ENCODE measurements around the gene PRR9.
A peak's percentile ranks its signal among the peaks of the same experiment; 100 is the strongest.

PRR9 gene

DNA sequence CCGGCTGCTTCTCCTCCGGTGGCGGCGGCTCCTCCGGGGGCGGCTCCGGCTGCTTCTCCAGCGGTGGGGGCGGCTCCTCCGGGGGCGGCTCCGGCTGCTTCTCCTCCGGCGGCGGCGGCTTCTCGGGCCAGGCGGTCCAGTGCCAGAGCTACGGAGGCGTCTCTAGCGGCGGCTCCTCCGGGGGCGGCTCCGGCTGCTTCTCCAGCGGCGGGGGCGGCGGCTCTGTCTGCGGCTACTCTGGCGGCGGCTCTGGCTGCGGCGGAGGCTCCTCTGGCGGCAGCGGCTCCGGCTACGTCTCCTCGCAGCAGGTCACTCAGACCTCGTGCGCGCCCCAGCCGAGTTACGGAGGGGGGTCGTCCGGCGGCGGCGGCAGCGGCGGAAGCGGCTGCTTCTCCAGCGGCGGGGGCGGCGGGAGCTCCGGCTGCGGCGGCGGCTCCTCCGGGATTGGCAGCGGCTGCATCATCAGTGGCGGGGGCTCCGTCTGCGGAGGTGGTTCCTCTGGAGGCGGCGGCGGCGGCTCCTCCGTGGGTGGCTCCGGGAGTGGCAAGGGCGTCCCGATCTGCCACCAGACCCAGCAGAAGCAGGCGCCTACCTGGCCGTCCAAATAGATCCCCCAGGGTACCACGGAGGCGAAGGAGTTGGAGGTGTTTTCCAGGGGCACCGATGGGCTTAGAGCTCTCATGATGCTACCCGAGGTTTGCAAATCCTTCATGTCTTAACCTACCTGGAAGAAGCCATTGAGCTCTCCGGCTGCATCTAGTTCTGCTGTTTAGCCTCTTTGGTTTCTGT is 44.1 kb downstream of the PRR9 start:
- ATAC-seq (ENCODE audit: low read depth) = peak; percentile 67

GRCh38 chr1:153262070-153262366 is 44.6 kb downstream of the PRR9 start:
- no peaks in the 10 kb centered on the region for H3K4me1 ChIP-seq (ENCODE audit: insufficient read depth, poor library complexity, severe bottlenecking)

More for the DNA sequence above, 44.1 kb downstream of the PRR9 start:
- Histone ChIP-seq H3K9me3 (ENCODE audit: severe bottlenecking) (no peaks in the 10 kb centered on the region), H3K4me3 (ENCODE audit: severe bottlenecking) (peak overlapping the region; percentile 29), H3K27ac (ENCODE audit: poor library complexity, severe bottlenecking) (no peak overlapping the region), H3K36me3 (ENCODE audit: low read depth) (no peaks in the 10 kb centered on the region), H3K4me1 (ENCODE audit: insufficient read depth, poor library complexity, severe bottlenecking) (no peaks in the 10 kb centered on the region), H3K27me3 (ENCODE audit: insufficient read depth, poor library complexity, severe bottlenecking) (peaks cover 69% of the 10 kb centered on the region)
- TF ChIP-seq CTCF (IDR thresholded peaks at IDR 0.05; ENCODE audit: poor library complexity, severe bottlenecking) = no peak
- DNase-seq (ENCODE audit: low spot score) = no peak

DNA sequence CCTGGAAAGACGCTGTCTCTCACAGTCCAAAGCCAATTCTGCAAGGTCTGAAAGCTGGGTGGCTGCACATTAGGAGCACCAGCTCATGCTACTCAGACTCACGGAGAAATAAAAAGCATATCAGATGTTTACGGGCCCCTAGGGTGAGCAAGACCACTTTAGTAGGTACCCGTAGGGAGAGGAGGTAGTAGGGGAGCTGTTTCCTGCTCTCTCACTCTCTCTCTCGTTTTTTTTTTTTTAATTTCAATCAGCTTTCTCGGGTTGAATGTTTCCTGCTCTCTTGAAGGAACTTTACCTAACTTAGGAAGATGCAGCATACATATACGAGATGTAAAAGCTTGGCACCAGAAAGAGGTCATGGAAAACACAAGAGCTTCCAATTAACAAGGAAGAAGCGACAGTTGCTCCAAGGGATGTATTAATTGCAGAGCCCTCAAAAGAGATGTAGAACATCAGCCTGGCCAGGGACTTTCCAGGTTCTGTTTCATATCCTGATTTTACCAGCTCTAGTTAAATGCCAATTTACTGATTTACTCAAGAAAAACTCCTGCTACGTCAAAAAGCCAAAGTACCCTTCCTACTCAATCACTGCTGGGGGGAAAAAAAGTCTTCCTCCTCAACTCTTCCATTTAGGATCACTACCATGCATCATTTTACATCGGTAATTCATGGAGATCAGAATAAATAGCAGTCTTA is 45.2 kb downstream of the PRR9 start:
- Histone ChIP-seq H3K9me3 (ENCODE audit: severe bottlenecking) (no peaks in the 10 kb centered on the region), H3K36me3 (ENCODE audit: low read depth) (no peaks in the 10 kb centered on the region), H3K27ac (ENCODE audit: poor library complexity, severe bottlenecking) (no peak overlapping the region), H3K27me3 (ENCODE audit: insufficient read depth, poor library complexity, severe bottlenecking) (peaks cover 76% of the 10 kb centered on the region), H3K4me3 (ENCODE audit: severe bottlenecking) (no peak overlapping the region), H3K4me1 (ENCODE audit: insufficient read depth, poor library complexity, severe bottlenecking) (no peaks in the 10 kb centered on the region)
- DNase-seq (ENCODE audit: low spot score) (no peak), ATAC-seq (ENCODE audit: low read depth) (no peak)
- TF ChIP-seq CTCF (IDR thresholded peaks at IDR 0.05; ENCODE audit: poor library complexity, severe bottlenecking) = no peak

More at GRCh38 chr1:153262070-153262366, 44.6 kb downstream of the PRR9 start:
- ATAC-seq (ENCODE audit: low read depth) = no peak
- Histone ChIP-seq H3K36me3 (ENCODE audit: low read depth) (no peaks in the 10 kb centered on the region), H3K27ac (ENCODE audit: poor library complexity, severe bottlenecking) (no peak overlapping the region), H3K4me3 (ENCODE audit: severe bottlenecking) (no peak overlapping the region), H3K9me3 (ENCODE audit: severe bottlenecking) (no peaks in the 10 kb centered on the region), H3K27me3 (ENCODE audit: insufficient read depth, poor library complexity, severe bottlenecking) (peaks cover 70% of the 10 kb centered on the region)
- DNase-seq (ENCODE audit: low spot score) = no peak
- no peak for TF ChIP-seq CTCF (IDR thresholded peaks at IDR 0.05; ENCODE audit: poor library complexity, severe bottlenecking)

- H3K4me3 ChIP-seq (ENCODE audit: severe bottlenecking) = no peak overlapping the region
- H3K27ac ChIP-seq (ENCODE audit: poor library complexity, severe bottlenecking) = no peak overlapping the region
- no peak for ATAC-seq (ENCODE audit: low read depth)
- peaks cover 66% of the 10 kb centered on the region for H3K27me3 ChIP-seq (ENCODE audit: insufficient read depth, poor library complexity, severe bottlenecking)
- DNase-seq (ENCODE audit: low spot score) = no peak
- no peaks in the 10 kb centered on the region for H3K4me1 ChIP-seq (ENCODE audit: insufficient read depth, poor library complexity, severe bottlenecking)
- no peaks in the 10 kb centered on the region for H3K36me3 ChIP-seq (ENCODE audit: low read depth)
- H3K9me3 ChIP-seq (ENCODE audit: severe bottlenecking) = no peaks in the 10 kb centered on the region
- TF ChIP-seq CTCF (IDR thresholded peaks at IDR 0.05; ENCODE audit: poor library complexity, severe bottlenecking) = peak; percentile 7
Observed at GRCh38 chr1:153265457-153265856, 48.1 kb downstream of the PRR9 start.

Measured in RWPE2 (cell line).